ENCODE measurements around the gene WFIKKN2.

The WFIKKN2 gene

GRCh38 chr17:50837286-50837979, 2.0 kb downstream of the WFIKKN2 start:
- no peak for TF ChIP-seq CTCF (IDR thresholded peaks at IDR 0.05)
- no peaks in the 10 kb centered on the region for H3K9me3 ChIP-seq
- intact Hi-C loops (cut with DNase I; ENCODE audit: low total_unique reads), result no loop called here
- no peak overlapping the region for H3K4me3 ChIP-seq
- no peaks in the 10 kb centered on the region for H3K36me3 ChIP-seq
- H3K27ac ChIP-seq, result no peak overlapping the region
- DNase-seq, result peak in 1 of 2 donors; percentile 51
- H3K4me1 ChIP-seq, result peaks cover 0 to 11% (median 10%) of the 10 kb centered on the region in 4 donors
- peaks cover 0 to 11% of the 10 kb centered on the region in 2 donors for H3K27me3 ChIP-seq

GRCh38 chr17:50837980-50838954, 2.9 kb downstream of the WFIKKN2 start:
- Histone ChIP-seq H3K27ac (no peak overlapping the region), H3K36me3 (no peaks in the 10 kb centered on the region), H3K4me1 (peaks cover 0 to 11% (median 10%) of the 10 kb centered on the region in 4 donors), H3K4me3 (no peak overlapping the region), H3K27me3 (peaks cover 0 to 6% of the 10 kb centered on the region in 2 donors), H3K9me3 (no peaks in the 10 kb centered on the region)
- intact Hi-C loops (cut with DNase I; ENCODE audit: low total_unique reads), result no loop called here
- no peak for TF ChIP-seq CTCF (IDR thresholded peaks at IDR 0.05)
- peak in 1 of 2 donors; percentile 35 for DNase-seq

GRCh38 chr17:50839591-50840310, 4.4 kb downstream of the WFIKKN2 start:
- TF ChIP-seq CTCF (IDR thresholded peaks at IDR 0.05), result no peak
- Histone ChIP-seq H3K36me3 (no peaks in the 10 kb centered on the region), H3K4me1 (peaks cover 0 to 10% (median 6%) of the 10 kb centered on the region in 4 donors), H3K27me3 (peaks cover 0 to 6% of the 10 kb centered on the region in 2 donors), H3K9me3 (no peaks in the 10 kb centered on the region), H3K27ac (no peak overlapping the region), H3K4me3 (no peak overlapping the region)
- intact Hi-C loops (cut with DNase I; ENCODE audit: low total_unique reads), result loop anchor here (2.0 to 10.0 kb wide), 4 partner anchors 57 to 315 kb away; partner anchors contain the start of genes NME1 and SPATA20
- DNase-seq, result peak in 1 of 2 donors; percentile 60

GRCh38 chr17:50840311-50840851, 5.0 kb downstream of the WFIKKN2 start:
- peaks cover 0 to 6% of the 10 kb centered on the region in 2 donors for H3K27me3 ChIP-seq
- peaks cover 0 to 7% (median 4%) of the 10 kb centered on the region in 4 donors for H3K4me1 ChIP-seq
- no peak overlapping the region for H3K27ac ChIP-seq
- no peak for TF ChIP-seq CTCF (IDR thresholded peaks at IDR 0.05)
- H3K9me3 ChIP-seq, result no peaks in the 10 kb centered on the region
- no peak overlapping the region for H3K4me3 ChIP-seq
- peak in 1 of 2 donors; percentile 50 for DNase-seq
- no peaks in the 10 kb centered on the region for H3K36me3 ChIP-seq
- intact Hi-C loops (cut with DNase I; ENCODE audit: low total_unique reads), result loop anchor here (2.0 to 10.0 kb wide), 4 partner anchors 58 to 314 kb away; partner anchors contain the start of genes NME1 and SPATA20
